ENCODE measurements around the gene SMAD6.
"Not testable (repeated sequence)": the region's sequence is repeated elsewhere in the genome, so short reads cannot be mapped to it uniquely, and the experiment has no call there.

SMAD6 gene

DNA sequence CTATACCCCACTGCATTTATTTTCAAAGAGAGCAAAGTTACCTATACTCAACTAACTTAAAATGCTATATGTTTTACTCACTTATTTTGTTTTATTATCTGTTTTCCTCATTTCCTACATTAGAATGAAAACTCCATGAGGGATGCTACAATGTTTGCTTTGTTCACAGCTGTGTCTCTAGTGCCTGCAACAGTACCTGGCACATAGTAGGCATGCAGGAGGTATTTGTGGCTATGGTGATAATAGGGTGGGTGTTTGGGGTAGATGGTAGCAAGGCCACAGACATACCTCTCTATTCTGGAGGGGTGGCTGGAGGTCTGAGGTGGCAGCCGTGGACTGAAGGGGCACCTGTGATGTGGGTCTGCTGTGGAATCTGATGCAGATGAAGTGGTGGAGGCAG is 24.7 kb upstream of the SMAD6 start:
- DNase-seq = no peak

DNA sequence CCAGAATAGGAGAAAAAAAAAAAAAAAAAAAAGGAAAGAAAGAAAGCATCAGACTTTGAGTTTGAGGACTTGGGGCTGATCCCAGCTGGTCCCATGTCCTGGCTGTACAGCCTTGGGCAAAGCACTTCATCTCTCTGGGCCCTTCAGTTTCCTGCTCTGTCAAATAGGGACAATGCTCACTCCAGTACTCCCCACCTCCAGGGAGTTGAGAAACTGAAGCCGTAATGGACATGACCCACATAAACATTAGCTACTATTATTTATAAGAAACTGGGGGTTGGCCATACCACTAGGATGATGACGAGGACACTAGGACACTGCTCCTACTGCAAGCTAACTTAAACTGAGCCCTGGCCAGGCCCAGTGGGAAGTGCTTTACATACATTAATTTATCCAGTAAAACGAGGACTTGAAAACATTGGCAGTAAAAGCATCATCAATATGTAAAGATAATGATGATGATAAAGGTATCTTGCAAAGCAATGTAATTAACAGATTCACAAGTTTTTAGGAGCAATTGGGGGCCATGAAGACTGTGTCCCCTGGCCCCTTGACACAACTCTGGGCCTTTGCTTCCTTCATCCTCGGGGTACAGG is 22.9 kb upstream of the SMAD6 start:
- no peak for DNase-seq

DNA sequence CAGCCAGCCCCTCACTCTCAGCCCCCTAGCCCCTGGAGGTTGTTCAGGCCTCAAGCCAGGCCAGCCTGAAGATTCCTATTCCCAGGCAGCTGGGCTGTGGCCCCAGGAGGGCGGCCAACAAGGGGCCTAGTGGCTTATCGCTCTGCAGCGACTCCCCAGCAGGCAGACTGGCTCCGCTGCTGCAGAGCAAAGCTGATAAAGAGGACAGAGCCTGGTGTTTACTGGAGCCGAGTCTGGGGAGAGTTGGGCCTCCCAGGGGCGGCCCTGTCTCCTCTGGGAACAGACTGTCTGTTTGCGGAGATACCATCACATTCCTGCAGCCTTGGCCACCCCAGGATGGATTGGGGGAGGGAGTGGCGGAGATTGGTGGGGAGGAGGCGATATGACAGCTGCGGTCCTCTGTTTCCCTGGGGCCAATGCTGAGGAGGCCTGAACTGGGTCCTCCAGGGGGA is 22.4 kb upstream of the SMAD6 start:
- DNase-seq = peak; percentile 70

DNA sequence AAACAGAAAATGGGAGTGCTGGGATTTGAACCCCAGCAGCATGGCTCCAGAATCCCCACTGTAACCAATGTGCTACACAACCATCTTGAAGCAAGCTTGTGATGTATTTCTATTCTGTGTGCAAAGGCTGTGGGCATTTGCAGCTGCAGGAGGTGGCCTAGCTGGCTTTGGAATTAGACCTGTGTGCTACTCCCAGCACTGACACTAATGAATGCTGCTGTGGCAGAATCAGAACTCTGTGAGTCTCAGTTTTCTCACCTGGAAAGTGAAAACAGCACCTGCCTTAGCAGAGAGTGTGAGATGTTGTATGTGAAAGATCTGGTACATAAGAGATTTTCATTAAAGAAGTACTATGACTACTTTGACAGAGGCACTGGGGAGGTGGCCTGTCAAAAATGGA is 21.5 kb upstream of the SMAD6 start:
- DNase-seq = no peak

DNA sequence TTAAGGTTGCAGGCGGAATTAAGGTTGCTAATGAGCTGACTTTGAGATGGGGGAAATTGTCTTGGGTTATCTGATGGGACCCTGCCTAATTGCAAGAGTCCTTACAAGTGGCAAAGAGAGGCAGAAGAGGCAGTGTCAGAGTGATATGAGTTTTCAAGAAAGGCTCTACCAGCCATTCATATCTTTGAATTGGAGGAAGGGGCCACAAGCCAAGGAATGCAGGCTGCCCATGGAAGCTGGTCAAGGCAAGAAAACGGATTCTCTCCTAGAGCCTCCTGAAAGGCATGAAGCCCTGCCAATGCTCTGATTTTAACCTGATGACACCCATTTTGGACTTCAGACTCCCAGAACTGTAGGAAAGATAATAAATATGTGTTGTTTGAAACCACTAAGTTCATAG is 20.6 kb upstream of the SMAD6 start:
- no peak for DNase-seq

- DNase-seq = no peak
Observed at GRCh38 chr15:66682246-66682645, 19.8 kb upstream of the SMAD6 start.

- no peak for DNase-seq
Observed at GRCh38 chr15:66682865-66683264, 19.2 kb upstream of the SMAD6 start.

- no peak for DNase-seq
Observed at GRCh38 chr15:66684136-66684681, 17.8 kb upstream of the SMAD6 start.

- no peak for DNase-seq
Observed at GRCh38 chr15:66685638-66686150, 16.3 kb upstream of the SMAD6 start.

GRCh38 chr15:66690912-66691311 is 11.1 kb upstream of the SMAD6 start:
- not testable (repeated sequence) for DNase-seq

DNA sequence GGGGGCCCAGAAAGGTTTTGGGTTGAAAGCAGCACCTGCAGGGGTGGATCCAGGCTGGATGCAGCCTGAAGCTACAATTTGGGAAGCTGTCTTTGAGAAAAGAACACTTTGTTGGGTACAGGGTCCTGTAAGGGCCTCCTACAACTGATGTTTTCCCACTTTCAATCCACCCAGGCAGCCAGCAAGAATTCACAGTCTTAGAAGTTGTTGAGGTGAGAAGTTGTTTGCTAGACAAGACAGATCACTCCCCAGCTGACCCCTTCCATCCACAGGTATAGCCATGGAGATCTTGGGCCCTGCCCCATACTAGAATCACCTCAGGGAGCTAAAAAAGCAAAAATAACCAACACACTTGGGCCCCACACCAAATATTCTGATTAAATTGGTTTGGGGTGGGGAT is 10.3 kb upstream of the SMAD6 start:
- DNase-seq = no peak

DNA sequence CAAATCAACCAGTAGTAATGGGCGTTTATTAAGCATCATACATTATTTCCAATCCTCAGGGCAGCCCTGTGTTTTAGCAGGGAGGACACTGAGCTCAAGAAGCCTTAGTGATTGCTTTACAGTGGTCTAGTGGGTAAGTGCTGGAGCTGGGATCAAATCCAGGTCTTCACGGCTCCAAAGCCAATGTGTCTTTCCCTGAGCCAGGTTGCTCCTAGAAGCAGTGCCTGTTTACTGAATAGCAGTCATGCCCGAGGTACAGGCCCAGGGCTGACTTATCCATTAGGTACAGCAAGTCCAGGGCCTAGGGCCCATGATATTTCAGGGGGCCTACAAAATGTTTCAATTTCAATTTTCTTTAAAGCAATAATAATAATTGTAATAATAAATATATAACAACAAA is 9.6 kb upstream of the SMAD6 start:
- no peak for DNase-seq

- no peak for DNase-seq
Observed at GRCh38 chr15:66692808-66693596, 9.0 kb upstream of the SMAD6 start.

DNA sequence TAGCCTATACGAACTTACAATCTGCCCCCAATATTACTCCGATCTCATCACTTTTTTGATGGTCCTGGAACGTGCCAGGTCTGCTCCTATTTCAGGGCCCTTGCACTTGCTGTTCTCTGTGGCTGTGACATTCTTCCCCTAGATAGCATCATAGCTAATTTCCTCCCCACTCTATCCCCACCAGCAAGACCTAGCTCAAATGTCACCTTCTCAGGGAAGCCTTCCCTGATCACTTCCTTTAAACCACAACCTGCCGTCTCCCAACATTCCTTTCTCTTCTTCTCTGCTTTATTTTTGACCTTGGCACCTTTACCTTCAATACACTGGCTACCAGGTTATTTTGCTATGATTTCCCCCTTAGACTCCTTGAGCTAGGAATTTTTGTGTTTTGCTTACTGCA is 5.3 kb upstream of the SMAD6 start:
- DNase-seq = no peak

- peak; percentile 77 for DNase-seq
Observed at GRCh38 chr15:66698318-66698961, 3.6 kb upstream of the SMAD6 start.

GRCh38 chr15:66698971-66699370 is 3.1 kb upstream of the SMAD6 start:
- no peak for DNase-seq

DNA sequence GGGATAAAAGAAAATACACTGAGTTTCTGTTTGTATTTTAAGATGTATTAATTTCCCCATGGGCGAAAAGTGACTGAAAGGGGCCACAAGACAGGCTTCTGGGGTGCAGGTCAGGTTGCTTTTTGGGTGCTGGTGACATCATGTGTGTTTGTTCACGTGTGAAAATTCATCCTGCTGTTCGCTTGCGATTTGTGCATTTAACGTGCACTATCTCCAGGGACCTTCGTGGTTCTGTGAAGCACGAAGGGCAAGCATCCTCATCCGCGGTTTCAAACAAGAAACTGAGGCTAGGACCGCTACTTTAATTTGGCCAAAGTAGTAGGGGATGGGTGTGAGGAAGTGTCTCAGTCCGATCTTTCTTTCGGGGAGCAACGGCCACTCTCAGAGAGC is 1.6 kb upstream of the SMAD6 start:
- DNase-seq = no peak

DNA sequence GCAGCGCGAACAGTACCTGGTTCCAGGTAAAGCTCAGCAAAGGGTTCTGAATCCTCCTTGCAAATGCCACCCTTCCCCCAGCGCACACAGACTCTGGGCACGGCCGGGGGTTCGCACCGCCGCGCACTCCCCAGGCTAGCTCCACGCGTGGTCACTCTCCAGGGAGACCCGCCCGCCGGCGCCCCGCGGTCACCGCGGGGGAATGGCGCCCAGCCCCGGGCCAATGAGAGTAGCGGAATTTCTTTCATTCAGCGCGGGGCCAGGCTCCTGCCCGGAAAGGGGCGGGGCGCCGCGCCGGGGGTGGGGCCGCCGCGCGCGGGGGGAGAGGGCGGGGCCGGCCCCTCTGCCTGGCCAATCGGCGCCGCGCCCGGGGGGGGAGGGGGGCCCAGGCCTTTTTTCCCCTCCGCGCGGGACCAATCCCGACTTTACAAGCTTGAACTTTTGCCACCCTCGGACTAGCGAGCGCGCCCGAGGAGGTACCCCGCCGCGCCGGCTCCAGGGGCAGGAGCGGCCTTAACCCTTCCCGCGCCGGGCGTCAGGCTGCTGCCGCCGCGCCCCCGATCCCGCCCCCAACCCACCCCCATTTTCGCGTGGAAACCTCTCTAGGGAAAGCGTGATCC is 1.1 kb upstream of the SMAD6 start:
- DNase-seq = peak; percentile 97

DNA sequence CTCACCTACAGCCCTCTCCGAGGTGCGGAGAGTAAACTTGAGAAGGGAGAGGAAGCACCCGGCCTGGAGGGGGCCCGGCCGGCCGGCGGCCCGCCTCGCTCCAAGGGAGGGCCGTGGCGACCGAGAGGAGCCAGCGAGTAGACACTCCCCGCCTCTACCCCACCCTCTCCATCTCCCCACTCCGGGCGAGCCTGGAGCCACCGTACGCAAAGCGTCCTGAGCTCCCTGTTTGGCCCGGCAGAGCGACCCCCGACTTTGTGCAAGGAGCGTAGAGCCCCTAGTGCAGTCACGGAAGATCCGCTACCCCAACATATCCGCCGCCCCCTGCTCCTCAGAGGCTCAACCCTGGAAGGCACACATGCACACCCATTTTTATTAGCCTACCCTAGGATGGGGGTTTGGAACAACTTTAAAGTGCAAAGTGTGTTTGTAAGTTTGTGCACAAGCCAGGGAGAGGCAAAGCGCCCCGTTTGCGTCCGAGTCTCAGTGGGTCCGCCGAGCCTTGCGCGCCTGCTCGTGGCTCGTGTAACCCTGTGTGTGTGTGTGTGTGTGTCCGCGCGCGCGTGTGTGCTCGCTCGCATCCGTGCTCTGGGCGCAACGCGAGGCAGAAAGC is 508 bp upstream of the SMAD6 start:
- DNase-seq = no peak

GRCh38 chr15:66702787-66703539 is 927 bp downstream of the SMAD6 start:
- peak; percentile 56 for DNase-seq

DNA sequence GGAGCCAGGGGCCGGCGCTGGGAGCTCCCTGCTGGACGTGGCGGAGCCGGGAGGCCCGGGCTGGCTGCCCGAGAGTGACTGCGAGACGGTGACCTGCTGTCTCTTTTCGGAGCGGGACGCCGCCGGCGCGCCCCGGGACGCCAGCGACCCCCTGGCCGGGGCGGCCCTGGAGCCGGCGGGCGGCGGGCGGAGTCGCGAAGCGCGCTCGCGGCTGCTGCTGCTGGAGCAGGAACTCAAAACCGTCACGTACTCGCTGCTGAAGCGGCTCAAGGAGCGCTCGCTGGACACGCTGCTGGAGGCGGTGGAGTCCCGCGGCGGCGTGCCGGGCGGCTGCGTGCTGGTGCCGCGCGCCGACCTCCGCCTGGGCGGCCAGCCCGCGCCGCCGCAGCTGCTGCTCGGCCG is 1.5 kb downstream of the SMAD6 start:
- DNase-seq = peak; percentile 54

All from eye (tissue), 1 donor.